Measurements from ENCODE around the gene ZNHIT3.

DNA sequence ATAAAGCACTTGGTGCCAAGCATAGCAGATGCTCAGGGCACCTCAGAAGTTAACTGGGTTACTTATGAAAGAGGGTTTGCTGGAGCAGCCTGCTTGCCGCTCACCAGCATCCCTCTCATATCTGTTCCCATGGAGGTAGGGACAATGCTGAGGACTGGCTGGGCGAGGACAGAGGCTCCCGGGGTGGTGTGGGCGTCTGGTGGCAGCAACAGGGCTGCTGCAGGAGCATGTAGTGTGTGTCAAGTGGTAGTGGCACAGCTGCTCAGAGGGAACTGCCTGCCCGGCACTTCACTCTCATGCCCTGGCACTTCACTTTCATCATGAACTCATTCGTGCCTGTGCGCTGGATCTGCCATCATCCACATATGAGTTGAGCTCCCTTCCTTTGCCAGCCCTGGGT lies 26.9 kb upstream of the ZNHIT3 start:
- TF ChIP-seq, protein P1, sequence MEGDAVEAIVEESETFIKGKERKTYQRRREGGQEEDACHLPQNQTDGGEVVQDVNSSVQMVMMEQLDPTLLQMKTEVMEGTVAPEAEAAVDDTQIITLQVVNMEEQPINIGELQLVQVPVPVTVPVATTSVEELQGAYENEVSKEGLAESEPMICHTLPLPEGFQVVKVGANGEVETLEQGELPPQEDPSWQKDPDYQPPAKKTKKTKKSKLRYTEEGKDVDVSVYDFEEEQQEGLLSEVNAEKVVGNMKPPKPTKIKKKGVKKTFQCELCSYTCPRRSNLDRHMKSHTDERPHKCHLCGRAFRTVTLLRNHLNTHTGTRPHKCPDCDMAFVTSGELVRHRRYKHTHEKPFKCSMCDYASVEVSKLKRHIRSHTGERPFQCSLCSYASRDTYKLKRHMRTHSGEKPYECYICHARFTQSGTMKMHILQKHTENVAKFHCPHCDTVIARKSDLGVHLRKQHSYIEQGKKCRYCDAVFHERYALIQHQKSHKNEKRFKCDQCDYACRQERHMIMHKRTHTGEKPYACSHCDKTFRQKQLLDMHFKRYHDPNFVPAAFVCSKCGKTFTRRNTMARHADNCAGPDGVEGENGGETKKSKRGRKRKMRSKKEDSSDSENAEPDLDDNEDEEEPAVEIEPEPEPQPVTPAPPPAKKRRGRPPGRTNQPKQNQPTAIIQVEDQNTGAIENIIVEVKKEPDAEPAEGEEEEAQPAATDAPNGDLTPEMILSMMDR (conservative IDR thresholded peaks at IDR 0.05 in 1 of 2, IDR thresholded peaks at IDR 0.05 in 1 of 2; ENCODE audit: low read depth in 1 of 2, low read length in 2 of 2): no peak
- no peak for TF ChIP-seq EZH2 (IDR thresholded peaks at IDR 0.05; ENCODE audit: low read length, missing control alignments)

Measured in fibroblast of lung (primary cell).